Spleen (tissue), 11 donors: Measurements from ENCODE around the gene AP1B1. TPM values are rescaled to one million over a fixed set of nuclear protein-coding genes. Genes with fewer than 3 reads are reported as not detected.

Experiments used
- DNase-seq: peaks from one replicate; pipeline ENCODE4 v3.0.0-alpha.2; 2020
- H3K27ac ChIP-seq, 8 donors: fragments of 200-600 bp; sonication (generic) in 7 of 8; 1 replicate in 4 of 8; 2 replicates in 4 of 8; pipeline versions ENCODE4 v1.5.0 to v1.8.0; 2016 to 2021; ENCODE audit warnings: inconsistent platforms in 4 of 8, mild to moderate bottlenecking in 4 of 8, moderate library complexity in 1 of 8
- H3K27me3 ChIP-seq, 7 donors: fragments of 200-600 bp; sonication (generic) in 6 of 7; replicated peaks in 1 of 7; 1 replicate in 4 of 7; 2 replicates in 3 of 7; pipeline versions ENCODE4 v1.5.0 to v1.8.0; 2016 to 2021; ENCODE audit warnings: inconsistent platforms in 3 of 7, mild to moderate bottlenecking in 1 of 7
- H3K36me3 ChIP-seq, 6 donors: fragments of 200-600 bp; sonication (generic) in 5 of 6; 1 replicate in 4 of 6; 2 replicates in 2 of 6; pipeline versions ENCODE4 v1.5.0 to v1.8.0; 2016 to 2021; ENCODE audit warnings: inconsistent platforms in 2 of 6
- H3K4me1 ChIP-seq, 6 donors: fragments of 200-600 bp; sonication (generic) in 5 of 6; 1 replicate in 3 of 6; 2 replicates in 3 of 6; pipeline versions ENCODE4 v1.5.0 to v1.8.0; 2016 to 2021; ENCODE audit warnings: inconsistent platforms in 3 of 6
- H3K4me3 ChIP-seq, 8 donors: fragments of 200-600 bp; sonication (generic) in 7 of 8; 1 replicate in 4 of 8; 2 replicates in 4 of 8; pipeline versions ENCODE4 v1.5.0 to v1.8.0; 2016 to 2021; ENCODE audit warnings: inconsistent platforms in 4 of 8, mild to moderate bottlenecking in 4 of 8, moderate library complexity in 2 of 8
- H3K9me3 ChIP-seq, 8 donors: fragments of 200-600 bp; sonication (generic) in 7 of 8; 1 replicate in 4 of 8; 2 replicates in 4 of 8; pipeline versions ENCODE4 v1.5.0 to v1.8.0; 2016 to 2021; ENCODE audit warnings: inconsistent platforms in 4 of 8
- POLR2A ChIP-seq, 3 donors: fragments of 450-650 bp; IDR thresholded peaks; one replicate each; pipeline ENCODE4 v1.5.1; 2017; ENCODE audit warnings: antibody characterized with exemption in 3 of 3, mild to moderate bottlenecking in 1 of 3
- POLR2AphosphoS5 ChIP-seq, 3 donors: sonication (generic); formaldehyde crosslinking; IDR thresholded peaks; one replicate each; pipeline ENCODE4 v1.5.1; 2017; ENCODE audit warnings: antibody characterized with exemption in 3 of 3
- WGBS, 5 donors: extraction: QIAGEN DNeasy Blood & Tissue Kit in 3 of 5; methylation state at CpG; one replicate each; pipeline versions ENCODE4 v1.1.5 to v1.1.7; 2013 to 2018; 5-methylcytosine and 5-hydroxymethylcytosine counted together
- intact Hi-C: fragments of 100-400 bp; cut with DNase I; formaldehyde crosslinking; loops from one replicate; pipeline ENCODE4 v1.15.0; 2023; ENCODE audit warnings: low total_unique reads
- polyA plus RNA-seq, 3 donors: library from polyadenylated mRNA; stranded (reverse); fragments of 200-250 nt; gene quantifications; one replicate each; pipeline ENCODE4 v1.2.1, GENCODE V29; 2013
- total RNA-seq, 7 donors: library from RNA; depleted of rRNA in 3 of 7; stranded (reverse); fragments of >200 nt in 3 of 7; fragmentation: NEBNext Ultra II Directional in 4 of 7; extraction: Animal tissue kit (Norgen Biotek cat#: 25700) in 4 of 7; gene quantifications; one replicate each; pipeline versions ENCODE4 v1.1.0 to v1.2.1, GENCODE V29; 2016 to 2021
- TF ChIP-seq, protein P1 (sequence below), 11 experiments: fragments of 200-600 bp in 7 of 11; fragments of 450-650 bp in 4 of 11; sonication (generic) in 4 of 11; IDR thresholded peaks in 8 of 11; conservative IDR thresholded peaks in 3 of 11; 1 replicate in 7 of 11; 2 replicates in 4 of 11; pipeline versions ENCODE4 v1.4.0 to v1.8.0; 2016 to 2021; ENCODE audit warnings: antibody characterized with exemption in 11 of 11, inconsistent platforms in 4 of 11, mild to moderate bottlenecking in 1 of 11
- donor health status: healthy with polysubstance abuse.
- donor health status: DM: no; HTN: no; CAD: no; lungs with moderate emphysema.
- donor health status: DM: no; HTN: no; CAD: no.
- donor health status: Bipolar disorder and iron deficiency.
- donor health status: healthy.
- donor health status: DM: no; HTN: no; CAD: no.
- donor health status: DM: yes; HTN: yes; CAD: no.

Gene AP1B1
- total and polyA plus RNA-seq, 10 donors = 43.3 to 150 (median 110) TPM

DNA sequence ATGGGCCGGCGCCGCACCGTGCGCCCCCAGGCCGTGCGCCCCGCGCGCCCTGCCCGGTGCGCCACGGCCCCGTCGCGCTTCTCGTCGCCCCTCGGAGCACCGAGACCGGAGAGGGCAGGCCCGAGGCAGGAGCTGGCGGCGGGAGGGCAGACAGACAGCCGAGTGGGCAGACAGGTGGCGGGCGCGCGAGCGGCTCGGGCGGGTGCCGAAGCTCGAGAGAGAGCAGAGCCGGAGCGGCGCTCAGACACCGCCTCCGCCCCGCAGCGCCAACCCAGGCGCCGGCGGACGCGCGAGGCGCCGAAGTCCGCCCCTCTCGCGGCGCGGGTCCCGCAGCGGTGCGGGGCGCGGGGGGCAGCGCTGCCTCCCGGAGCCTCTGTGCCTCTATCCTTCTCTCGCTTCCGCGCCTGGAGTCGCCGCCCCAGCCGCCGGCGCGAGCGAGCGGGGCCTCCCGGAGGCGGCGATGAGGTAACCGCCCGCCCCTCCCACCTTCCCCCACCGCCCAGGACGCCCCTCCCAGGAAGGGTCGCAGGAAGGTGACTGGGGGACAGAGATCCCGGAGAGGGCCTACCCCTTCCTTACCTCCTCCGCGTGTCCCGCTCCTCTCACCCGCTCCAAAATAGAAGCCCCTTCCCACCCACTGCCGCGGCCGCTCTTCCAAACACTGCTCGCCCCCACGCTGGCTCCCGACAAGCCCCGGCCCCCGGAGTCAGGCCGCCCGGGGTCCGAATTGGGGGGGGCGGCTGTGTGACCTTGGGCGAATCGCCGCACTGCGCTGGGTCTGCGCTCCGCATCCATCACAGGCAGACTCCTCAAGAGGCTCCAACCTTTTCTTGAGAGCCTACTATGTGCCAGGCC, 72.9 kb downstream of the AP1B1 start, which contains the start of gene RASL10A:
Gene RASL10A, minus strand, starts transcription at position 412 of the 855 bp plus-strand sequence. CDS start 451 bp downstream, outside the sequence.
- WGBS, 5 donors = 4 to 14% (median 5%) methylated on average over 44 to 103 of the region's 103 CpGs
- peaks cover 0 to 10% (median 0%) of the 10 kb centered on the region in 6 donors for H3K36me3 ChIP-seq

DNA sequence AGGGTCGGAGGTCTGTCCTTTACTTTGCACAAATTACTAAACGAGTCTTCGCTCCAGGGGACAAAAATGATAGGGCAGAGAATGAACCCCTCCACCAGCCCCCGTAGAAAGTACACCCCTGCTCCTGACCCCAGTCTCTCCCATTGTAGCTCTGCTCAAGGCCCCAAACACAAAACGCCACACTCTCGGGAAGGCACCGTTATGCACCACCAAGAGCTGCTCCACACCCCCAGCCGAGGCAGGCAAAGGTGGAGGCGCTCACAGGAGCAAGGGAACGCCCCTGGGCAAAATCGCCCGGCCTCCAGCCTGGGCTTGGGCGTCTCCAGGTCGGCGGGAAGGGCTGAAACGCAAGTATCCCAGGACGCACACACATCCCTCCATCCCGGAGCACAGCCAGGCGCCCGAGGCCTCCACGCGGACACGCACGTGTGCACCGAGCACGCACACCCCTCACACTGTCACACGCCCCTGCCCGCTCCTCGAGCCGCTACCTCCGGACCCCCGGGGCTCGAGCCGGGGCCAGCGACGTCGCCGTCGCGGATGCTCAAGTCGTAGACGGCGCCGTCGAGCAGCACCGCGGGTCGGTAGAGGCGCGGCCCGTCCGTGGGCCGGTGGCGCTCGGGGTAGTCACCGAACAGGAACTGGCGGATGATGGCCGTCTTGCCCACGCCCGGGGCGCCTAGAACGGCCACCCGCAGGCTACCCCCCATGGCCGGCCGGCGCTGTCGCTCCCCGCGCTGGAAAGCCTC, 73.7 kb downstream of the AP1B1 start:
- peaks cover 0 to 68% (median 50%) of the 10 kb centered on the region in 7 donors for H3K27me3 ChIP-seq
- DNase-seq = peak; percentile 69
- intact Hi-C loops = no loop called here
- no peak for TF ChIP-seq POLR2A (IDR thresholded peaks at IDR 0.05)
- TF ChIP-seq, protein P1, sequence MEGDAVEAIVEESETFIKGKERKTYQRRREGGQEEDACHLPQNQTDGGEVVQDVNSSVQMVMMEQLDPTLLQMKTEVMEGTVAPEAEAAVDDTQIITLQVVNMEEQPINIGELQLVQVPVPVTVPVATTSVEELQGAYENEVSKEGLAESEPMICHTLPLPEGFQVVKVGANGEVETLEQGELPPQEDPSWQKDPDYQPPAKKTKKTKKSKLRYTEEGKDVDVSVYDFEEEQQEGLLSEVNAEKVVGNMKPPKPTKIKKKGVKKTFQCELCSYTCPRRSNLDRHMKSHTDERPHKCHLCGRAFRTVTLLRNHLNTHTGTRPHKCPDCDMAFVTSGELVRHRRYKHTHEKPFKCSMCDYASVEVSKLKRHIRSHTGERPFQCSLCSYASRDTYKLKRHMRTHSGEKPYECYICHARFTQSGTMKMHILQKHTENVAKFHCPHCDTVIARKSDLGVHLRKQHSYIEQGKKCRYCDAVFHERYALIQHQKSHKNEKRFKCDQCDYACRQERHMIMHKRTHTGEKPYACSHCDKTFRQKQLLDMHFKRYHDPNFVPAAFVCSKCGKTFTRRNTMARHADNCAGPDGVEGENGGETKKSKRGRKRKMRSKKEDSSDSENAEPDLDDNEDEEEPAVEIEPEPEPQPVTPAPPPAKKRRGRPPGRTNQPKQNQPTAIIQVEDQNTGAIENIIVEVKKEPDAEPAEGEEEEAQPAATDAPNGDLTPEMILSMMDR (IDR thresholded peaks at IDR 0.05 in 8 of 11, conservative IDR thresholded peaks at IDR 0.05 in 3 of 11) = no peak
- TF ChIP-seq POLR2AphosphoS5 (IDR thresholded peaks at IDR 0.05) = peak in 2 of 3 donors; percentile 9 to 42
- peaks cover 18 to 66% (median 53%) of the 10 kb centered on the region in 6 donors for H3K4me1 ChIP-seq
- H3K36me3 ChIP-seq = peaks cover 0 to 10% (median 0%) of the 10 kb centered on the region in 6 donors
- H3K27ac ChIP-seq = no peak overlapping the region
- WGBS, 5 donors = 4% methylated on average over 28 to 69 of the region's 69 CpGs
- no peaks in the 10 kb centered on the region for H3K9me3 ChIP-seq
- H3K4me3 ChIP-seq = peak overlapping the region in 7 of 8 donors; percentile 22 to 67 (median 34)

More for the DNA sequence above, 72.9 kb downstream of the AP1B1 start, which contains the start of gene RASL10A:
- Histone ChIP-seq H3K27me3 (peaks cover 0 to 65% (median 50%) of the 10 kb centered on the region in 7 donors), H3K9me3 (no peaks in the 10 kb centered on the region), H3K4me3 (peak within 1 kb of the TSS; percentile 9 to 67 (median 32)), H3K4me1 (peaks cover 14 to 58% (median 46%) of the 10 kb centered on the region in 6 donors), H3K27ac (no peak within 1 kb of the TSS)
- peak; percentile 66 for DNase-seq
- no peak for TF ChIP-seq POLR2A (IDR thresholded peaks at IDR 0.05)
- TF ChIP-seq POLR2AphosphoS5 (IDR thresholded peaks at IDR 0.05) = no peak
- TF ChIP-seq, protein P1 (IDR thresholded peaks at IDR 0.05 in 8 of 11, conservative IDR thresholded peaks at IDR 0.05 in 3 of 11) = no peak
- intact Hi-C loops = no loop called here

DNA sequence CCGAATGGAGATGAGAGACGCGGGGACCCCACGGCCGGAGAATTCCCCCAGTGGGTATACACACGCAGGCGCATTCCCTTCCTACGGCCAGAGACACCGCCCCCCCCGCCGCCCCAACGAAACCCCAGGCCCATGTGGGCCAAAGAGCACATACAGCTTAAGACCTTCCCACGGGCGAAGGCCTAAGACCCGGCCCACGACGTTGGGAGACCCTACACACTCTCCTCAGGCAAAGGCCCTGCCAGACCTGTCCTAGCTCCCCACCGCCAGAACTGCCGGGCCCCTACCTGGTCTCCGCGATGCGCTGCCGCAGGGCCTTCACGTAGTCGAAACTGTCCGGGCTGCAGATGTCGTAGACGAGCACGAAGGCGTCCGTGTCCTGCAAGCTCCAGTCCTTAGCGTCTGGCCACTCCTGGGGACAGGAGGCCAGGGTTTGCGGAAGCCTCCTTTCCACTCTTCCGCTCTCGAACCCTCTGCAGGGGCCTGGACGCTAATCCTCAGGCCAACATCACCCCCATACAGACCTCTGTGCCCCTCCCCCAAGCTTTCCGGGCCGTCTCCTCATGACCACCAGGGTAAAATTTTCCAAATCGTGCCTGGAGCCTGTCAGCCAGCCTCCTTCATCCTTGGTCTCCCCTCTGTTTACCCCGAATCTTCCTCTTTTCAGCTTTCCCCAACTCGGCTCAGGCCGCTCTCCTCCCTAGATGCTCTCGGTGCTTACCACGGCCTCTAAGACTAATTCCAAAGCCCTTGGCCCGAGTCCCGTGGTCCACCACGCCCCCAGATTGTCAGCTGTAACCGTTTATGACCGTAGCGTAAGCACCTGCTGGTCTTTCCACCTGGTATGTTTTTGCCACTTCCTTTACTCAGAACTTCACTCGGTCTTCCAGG, 74.5 kb downstream of the AP1B1 start:
- peaks cover 0 to 10% (median 0%) of the 10 kb centered on the region in 6 donors for H3K36me3 ChIP-seq
- WGBS, 5 donors = 22 to 34% (median 26%) methylated on average over 39 to 51 of the region's 51 CpGs
- peak; percentile 73 for DNase-seq
- intact Hi-C loops = no loop called here
- H3K27ac ChIP-seq = no peak overlapping the region
- TF ChIP-seq POLR2AphosphoS5 (IDR thresholded peaks at IDR 0.05) (no peak), POLR2A (IDR thresholded peaks at IDR 0.05) (no peak)
- TF ChIP-seq, protein P1 (IDR thresholded peaks at IDR 0.05 in 8 of 11, conservative IDR thresholded peaks at IDR 0.05 in 3 of 11) = no peak
- peaks cover 0 to 68% (median 50%) of the 10 kb centered on the region in 7 donors for H3K27me3 ChIP-seq
- H3K4me3 ChIP-seq = peak overlapping the region in 1 of 8 donors; percentile 67
- H3K9me3 ChIP-seq = no peaks in the 10 kb centered on the region
- peaks cover 26 to 75% (median 61%) of the 10 kb centered on the region in 6 donors for H3K4me1 ChIP-seq
